Mucosa of descending colon (tissue), 3 donors: Measurements from ENCODE around the gene MAML2. TPM values are rescaled to one million over a fixed set of nuclear protein-coding genes. Genes with fewer than 3 reads are reported as not detected.

ENCODE experiments used
- ATAC-seq: fragments of 200-7000 bp; cut with Tn5 transposase; one replicate; pipeline ENCODE4 v1.9.1; 2020; ENCODE audit warnings: mild to moderate bottlenecking, moderate library complexity
- DNase-seq, 3 donors: peaks; one replicate each; pipeline ENCODE4 v3.0.0-alpha.2; 2020
- H3K36me3 ChIP-seq: fragments of 200-600 bp; one replicate; pipeline ENCODE4 v1.8.0; 2021; ENCODE audit warnings: low read depth, mild to moderate bottlenecking
- H3K4me1 ChIP-seq: fragments of 200-600 bp; one replicate; pipeline ENCODE4 v1.8.0; 2021; ENCODE audit warnings: low read depth, mild to moderate bottlenecking
- H3K4me3 ChIP-seq: fragments of 200-600 bp; one replicate; pipeline ENCODE4 v1.8.0; 2021; ENCODE audit warnings: mild to moderate bottlenecking
- H3K9me3 ChIP-seq: fragments of 200-600 bp; one replicate; pipeline ENCODE4 v1.8.0; 2021; ENCODE audit warnings: mild to moderate bottlenecking
- intact Hi-C, 2 donors: fragments of 100-400 bp; cut with DNase I in 1 of 2; cut with micrococcal nuclease in 1 of 2; formaldehyde crosslinking; loops; one replicate each; pipeline versions ENCODE4 v1.11.0 to v1.11.1; 2022; cut with DNase I, micrococcal nuclease
- total RNA-seq, 3 donors: library from RNA; stranded (reverse); fragmentation: NEBNext Ultra II Directional in 2 of 3; extraction: Animal tissue kit (Norgen Biotek cat#: 25700) in 2 of 3; gene quantifications; one replicate each; pipeline versions ENCODE4 v1.2.1 to v1.2.4, GENCODE V29; 2021 to 2023
- TF ChIP-seq, protein P1 (sequence below): fragments of 200-600 bp; IDR thresholded peaks from one replicate; pipeline ENCODE4 v1.8.0; 2022; ENCODE audit warnings: antibody characterized with exemption, mild to moderate bottlenecking
- donor health status: DM: no; HTN: no; CAD: no; lungs with moderate emphysema.
- donor health status: DM: no; HTN: no; CAD: no.
- donor health status: DM: no; HTN: yes; CAD: no.

Gene MAML2
- total RNA-seq, 3 donors from 2014 or later: 15.2 to 26.4 (median 15.8) TPM

GRCh38 chr11:96082936-96083335 is 260.1 kb downstream of the MAML2 start:
- H3K4me1 ChIP-seq: no peaks in the 10 kb centered on the region
- intact Hi-C loops: no loop called here
- no peak for DNase-seq
- TF ChIP-seq, protein P1, sequence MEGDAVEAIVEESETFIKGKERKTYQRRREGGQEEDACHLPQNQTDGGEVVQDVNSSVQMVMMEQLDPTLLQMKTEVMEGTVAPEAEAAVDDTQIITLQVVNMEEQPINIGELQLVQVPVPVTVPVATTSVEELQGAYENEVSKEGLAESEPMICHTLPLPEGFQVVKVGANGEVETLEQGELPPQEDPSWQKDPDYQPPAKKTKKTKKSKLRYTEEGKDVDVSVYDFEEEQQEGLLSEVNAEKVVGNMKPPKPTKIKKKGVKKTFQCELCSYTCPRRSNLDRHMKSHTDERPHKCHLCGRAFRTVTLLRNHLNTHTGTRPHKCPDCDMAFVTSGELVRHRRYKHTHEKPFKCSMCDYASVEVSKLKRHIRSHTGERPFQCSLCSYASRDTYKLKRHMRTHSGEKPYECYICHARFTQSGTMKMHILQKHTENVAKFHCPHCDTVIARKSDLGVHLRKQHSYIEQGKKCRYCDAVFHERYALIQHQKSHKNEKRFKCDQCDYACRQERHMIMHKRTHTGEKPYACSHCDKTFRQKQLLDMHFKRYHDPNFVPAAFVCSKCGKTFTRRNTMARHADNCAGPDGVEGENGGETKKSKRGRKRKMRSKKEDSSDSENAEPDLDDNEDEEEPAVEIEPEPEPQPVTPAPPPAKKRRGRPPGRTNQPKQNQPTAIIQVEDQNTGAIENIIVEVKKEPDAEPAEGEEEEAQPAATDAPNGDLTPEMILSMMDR: no peak
- ATAC-seq: no peak
- H3K36me3 ChIP-seq: no peaks in the 10 kb centered on the region
- no peak overlapping the region for H3K4me3 ChIP-seq
- no peaks in the 10 kb centered on the region for H3K9me3 ChIP-seq

DNA sequence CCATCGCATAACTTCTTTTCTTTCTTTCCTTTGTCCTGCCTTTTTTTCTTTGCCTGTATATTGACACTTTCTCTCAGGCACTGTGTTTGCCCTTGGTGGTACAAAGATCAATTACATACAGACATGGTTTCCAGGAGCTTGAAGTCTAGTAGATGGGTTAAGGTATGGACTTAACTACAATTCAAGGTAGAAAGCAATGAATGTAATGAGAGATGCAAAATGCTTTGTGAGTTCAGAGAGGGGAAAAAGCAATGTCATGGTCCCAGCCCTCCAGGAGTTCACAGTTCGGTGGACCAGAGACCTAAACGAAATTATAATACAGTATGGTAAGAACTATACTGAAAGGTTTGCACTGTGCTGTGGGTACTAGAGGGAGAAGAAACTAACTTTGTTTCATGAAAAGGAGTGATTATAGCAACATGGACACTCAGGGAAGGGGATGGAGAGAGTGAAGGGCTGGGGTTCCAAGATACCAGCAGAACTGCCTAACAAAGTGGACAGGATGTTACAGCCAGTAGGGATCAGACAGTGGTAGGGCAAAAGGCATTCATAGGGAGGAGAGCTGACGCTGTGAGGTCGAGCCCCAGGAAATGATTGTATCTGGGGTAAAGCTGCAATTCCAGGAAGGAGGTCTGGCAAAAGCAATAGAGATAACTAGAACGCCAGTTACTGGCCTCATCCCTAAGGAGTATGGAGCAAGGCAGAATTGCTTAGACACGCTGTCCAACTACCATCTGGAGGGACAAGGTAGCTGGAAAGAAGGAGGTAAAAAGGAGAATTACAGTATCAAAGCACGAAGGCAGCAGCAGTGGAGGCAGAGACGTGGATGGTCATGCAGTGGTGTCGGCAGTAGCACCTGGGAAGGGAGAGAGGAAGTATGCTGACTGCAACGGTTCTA is 260.7 kb downstream of the MAML2 start:
- Histone ChIP-seq H3K9me3 (no peaks in the 10 kb centered on the region), H3K4me3 (no peak overlapping the region), H3K36me3 (no peaks in the 10 kb centered on the region), H3K4me1 (no peaks in the 10 kb centered on the region)
- TF ChIP-seq, protein P1: no peak
- ATAC-seq (no peak), DNase-seq (no peak)
- intact Hi-C loops: no loop called here

- Histone ChIP-seq H3K4me3 (no peak overlapping the region), H3K9me3 (no peaks in the 10 kb centered on the region), H3K36me3 (no peaks in the 10 kb centered on the region), H3K4me1 (no peaks in the 10 kb centered on the region)
- TF ChIP-seq, protein P1: no peak
- no peak for DNase-seq
- intact Hi-C loops: no loop called here
- no peak for ATAC-seq
Observed at GRCh38 chr11:96081561-96081960, 261.4 kb downstream of the MAML2 start.

DNA sequence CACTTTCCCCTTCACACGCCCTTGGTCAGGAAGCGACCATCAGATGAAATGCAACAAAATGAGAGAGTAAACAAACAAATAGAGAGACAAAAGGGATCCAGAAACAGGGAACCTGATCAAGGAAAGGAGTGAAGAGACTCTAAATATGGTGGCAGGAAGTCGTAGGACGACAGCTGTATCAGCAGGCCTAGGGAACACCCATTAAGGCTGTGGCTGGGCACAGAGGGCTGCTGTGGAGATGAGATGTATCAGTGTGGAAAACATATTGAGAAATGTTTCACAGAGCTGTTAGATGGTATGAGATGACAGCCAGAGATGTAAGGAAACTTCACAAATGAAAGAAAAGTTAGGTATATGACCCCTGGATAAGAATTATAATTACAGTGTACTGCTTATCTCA is 263.3 kb downstream of the MAML2 start:
- no peak for DNase-seq
- Histone ChIP-seq H3K4me1 (peaks cover 3% of the 10 kb centered on the region), H3K9me3 (no peaks in the 10 kb centered on the region), H3K36me3 (no peaks in the 10 kb centered on the region), H3K4me3 (no peak overlapping the region)
- intact Hi-C loops: no loop called here
- TF ChIP-seq, protein P1: no peak
- no peak for ATAC-seq

DNA sequence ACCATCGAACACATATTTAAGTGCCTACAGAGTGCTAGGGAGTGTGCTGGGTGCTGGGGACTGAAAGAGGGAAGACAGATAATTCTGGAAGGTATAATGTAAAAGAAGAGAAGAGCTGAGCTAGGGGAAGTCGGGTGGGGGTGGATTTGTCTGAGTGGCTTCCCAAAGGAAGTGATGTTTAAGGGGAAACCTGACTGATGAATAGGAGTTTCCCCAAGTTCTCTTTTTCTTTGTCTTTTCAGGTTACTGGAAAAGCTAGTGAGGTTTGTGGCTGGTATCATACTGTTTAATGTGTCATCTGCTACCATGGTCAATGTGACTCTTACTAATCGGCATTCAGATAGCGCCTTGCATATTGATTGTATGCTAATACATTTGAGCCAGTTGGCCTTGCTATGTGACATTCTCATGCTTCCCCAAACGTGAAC is 267.4 kb downstream of the MAML2 start:
- DNase-seq (no peak), ATAC-seq (no peak)
- H3K4me3 ChIP-seq: no peak overlapping the region
- intact Hi-C loops: no loop called here
- H3K4me1 ChIP-seq: peaks cover 14% of the 10 kb centered on the region
- TF ChIP-seq, protein P1: no peak
- no peaks in the 10 kb centered on the region for H3K36me3 ChIP-seq
- no peaks in the 10 kb centered on the region for H3K9me3 ChIP-seq
